Stimulated activated CD4-positive, alpha-beta T cell treated with anti-CD3 and anti-CD28 coated beads, TNF-alpha, amount 100 ng/mL, for 48 hours (primary cell): Measurements from ENCODE around the gene SCUBE1.

Experiments
- DNase-seq, 3 donors: peaks; one replicate each; pipeline ENCODE4 v3.0.0-alpha.2; 2020; ENCODE audit warnings: low read depth in 3 of 3

SCUBE1 gene

DNA sequence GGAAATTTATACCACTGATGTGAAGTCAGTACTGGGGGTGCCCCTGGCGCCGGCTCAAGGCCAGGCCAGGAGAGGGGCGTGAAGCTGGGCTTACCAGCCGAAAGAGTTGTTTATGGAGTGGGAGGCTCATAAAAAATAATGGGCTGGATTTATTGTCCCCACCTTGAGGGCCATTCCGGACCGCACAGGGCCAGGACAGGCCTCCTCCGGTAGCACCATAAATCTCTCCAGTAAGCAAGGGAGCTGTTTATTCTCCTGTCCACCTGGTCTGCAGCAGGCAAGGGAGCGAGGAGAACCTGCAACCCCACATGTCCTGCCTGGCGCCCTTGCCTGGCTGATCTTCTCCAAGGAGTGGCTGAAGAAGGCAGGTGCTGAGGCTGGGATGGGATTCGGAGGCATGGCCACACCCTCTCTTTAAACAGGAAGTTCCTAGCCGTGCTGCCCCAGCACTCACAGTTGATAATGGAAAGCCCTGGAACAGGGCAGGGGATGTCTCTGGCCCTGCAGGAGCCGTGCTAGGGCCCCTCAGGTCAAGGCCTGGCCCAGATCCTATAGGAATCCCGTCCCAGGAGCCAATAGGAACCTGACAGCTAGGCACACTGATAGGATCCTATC is 65.1 kb downstream of the SCUBE1 start:
- no peak for DNase-seq

DNA sequence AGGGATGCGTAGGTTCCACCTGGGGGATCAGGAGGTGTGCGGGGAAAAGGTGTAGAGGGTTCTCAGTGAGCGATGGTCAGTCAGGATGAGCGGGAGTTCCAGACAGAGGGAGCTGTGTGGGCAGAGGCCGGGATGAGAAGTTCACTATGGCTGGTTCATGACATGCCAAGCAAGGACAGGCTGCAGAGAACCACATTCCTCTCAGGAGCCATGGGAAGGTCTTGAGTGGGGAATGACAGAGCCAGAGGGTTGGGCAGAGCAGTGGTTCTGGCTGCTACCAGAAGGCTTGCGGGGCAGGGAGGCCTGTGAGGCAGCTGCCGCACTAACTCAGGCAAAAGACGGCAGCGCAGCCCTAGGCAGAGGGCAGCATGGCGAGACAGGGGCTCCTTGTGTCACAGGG is 66.1 kb downstream of the SCUBE1 start:
- DNase-seq = no peak

DNA sequence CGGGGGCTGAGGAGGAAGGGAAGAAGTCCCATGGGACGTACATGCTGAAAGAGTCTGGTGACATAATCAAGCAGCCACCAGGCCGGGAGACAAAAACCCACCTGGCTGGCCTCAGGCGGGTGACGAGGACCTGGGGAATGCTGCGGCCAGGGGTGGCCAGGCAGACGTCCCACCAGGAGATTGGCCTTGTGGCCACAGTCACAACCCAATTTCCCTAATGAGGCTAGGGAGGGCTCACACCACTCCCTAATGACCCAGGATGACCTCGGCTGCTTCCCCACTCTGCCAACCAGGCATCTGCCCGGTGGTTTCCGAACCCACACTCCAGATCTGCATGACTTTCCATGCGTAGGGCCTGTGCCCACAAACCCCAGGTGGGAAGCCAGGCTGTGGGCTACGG is 66.9 kb downstream of the SCUBE1 start:
- DNase-seq = no peak

- DNase-seq = no peak
Observed at GRCh38 chr22:43275545-43276317, 67.4 kb downstream of the SCUBE1 start.

GRCh38 chr22:43274595-43275240 is 68.5 kb downstream of the SCUBE1 start:
- no peak for DNase-seq

DNA sequence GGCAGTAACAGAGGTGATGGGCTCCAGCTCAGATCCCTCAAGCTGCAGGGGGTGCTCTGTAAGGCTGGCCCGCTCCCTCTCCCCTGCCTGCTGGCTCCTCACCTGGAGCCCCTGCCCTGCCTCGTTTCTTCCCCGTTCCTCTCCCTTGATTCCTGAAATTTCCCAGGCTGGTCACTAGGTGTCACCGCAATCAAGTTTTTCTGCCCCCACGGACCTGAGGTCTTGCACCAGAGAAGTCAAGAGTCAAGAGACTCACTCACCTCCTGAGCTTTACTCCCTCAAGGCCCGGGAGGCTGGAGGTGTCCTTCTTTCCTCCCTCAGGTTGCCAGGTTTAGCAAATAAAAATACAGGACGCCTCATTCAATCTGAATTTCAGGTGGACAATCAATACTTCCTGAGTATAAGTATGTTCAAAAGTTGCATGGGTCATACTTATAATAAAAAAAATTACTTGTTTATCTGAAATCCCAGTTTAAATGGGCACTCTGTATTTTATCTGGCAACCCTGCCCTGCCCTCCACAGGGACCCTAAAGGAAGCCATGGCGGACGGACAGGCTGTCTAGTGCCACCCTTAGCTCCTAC is 69.2 kb downstream of the SCUBE1 start:
- DNase-seq = peak in 2 of 3 donors; percentile 14 to 24

DNA sequence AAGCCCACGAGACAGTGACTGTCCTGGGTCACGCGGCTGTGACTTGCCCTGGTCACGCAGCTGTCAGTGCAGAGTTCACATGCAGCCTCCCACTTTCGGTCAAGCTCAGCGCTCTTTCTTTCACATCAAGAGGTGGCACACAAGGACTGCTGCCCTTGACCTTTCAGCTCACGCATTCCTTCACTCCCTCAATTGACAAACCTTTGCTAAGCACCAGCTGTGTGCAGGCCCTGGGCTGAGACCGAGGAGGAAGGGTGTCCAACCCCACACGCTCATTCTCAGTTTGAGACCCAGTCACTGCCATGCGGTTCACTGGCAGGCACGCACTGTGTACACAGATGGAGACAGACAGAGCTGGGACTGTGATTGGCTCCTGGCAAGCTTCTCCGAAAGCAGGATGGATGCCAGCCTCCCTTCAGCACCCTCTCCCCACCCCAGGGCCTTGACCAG is 70.3 kb downstream of the SCUBE1 start:
- DNase-seq = no peak

- no peak for DNase-seq
Observed at GRCh38 chr22:43272301-43272700, 70.9 kb downstream of the SCUBE1 start.

DNA sequence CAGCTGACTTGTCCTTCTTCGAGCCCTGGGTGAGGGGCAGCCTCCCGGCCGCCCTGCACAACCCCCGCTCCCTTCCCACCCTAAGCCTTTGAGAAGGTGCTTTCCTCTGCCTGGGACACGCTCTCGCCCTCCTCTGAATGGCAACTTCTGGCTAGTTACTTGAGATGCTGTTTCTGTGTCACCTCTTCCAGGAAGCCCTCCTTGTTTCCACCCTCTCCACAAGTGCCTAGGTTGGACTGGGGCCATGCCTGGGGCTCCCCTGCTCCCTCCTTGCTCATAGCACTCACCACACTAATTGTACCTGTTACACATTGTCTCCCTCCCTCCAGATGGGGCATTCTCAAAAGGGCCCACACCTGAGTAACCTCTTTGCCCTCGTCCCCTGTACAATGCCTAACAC is 72.2 kb downstream of the SCUBE1 start:
- no peak for DNase-seq

DNA sequence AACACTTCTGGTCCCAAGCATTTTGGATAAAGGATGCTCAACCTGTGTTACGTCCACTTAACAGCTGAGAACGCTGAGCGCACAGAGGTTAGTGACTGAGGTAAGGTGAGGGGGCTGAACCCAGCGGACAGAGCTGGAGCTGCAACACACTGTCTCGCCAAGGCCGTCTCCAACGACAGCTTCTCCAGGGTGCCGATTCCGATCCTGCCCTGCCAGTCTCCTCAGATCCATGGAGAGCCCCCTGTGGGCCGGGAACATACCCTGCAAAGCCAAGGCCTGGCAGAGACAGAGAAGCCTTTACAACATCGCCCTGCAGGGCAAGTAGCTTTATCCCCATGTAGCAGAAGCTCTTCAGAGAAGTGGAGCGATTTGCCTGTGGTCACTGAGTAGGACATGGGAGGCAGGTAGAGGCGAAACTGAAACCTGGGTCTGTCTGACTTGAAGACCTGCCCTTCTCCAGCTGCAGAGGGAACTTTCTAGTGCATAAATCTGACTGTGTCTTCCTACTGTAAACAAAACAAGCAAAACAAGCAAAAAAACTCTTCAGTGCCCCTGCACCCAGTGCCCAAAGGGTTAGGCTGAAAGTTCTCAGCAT is 72.8 kb downstream of the SCUBE1 start:
- DNase-seq = no peak

- DNase-seq = no peak
Observed at GRCh38 chr22:43269646-43270045, 73.5 kb downstream of the SCUBE1 start.

GRCh38 chr22:43269246-43269645 is 73.9 kb downstream of the SCUBE1 start:
- DNase-seq = no peak

DNA sequence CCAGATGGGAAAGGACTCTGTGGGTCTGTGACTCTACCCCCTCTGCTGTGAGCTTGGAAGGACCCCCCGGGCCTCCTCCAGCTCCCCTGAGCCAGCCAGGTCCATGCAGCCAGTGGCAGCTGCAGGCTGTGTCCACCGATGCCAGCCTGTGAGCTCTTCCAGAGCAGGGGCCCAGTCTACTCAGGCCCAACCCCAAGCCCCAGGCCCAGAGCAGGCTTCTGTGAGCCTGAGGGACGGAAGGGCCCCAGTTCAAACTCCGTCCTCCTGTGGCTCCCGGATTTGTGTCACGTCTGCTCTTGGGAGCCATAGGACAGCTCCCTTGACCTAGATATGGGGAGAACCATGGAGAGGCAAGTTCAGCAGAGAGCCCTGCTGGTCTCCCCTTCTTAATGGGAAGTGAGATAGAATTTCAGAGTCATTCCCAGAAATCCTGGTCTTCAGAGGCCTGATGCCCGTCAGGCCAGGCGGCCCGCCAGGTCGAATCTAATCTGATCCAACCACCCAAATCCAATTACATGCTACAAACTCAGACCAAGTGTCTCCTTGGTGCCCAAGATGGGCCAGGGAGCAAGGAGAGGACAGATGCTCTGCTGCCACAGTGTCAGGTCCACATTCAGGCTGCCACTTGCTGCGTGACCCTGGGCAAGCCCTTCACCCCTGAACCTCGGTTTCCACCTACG is 75.1 kb downstream of the SCUBE1 start:
- no peak for DNase-seq

GRCh38 chr22:43267332-43267980 is 75.7 kb downstream of the SCUBE1 start:
- DNase-seq = no peak

- no peak for DNase-seq
Observed at GRCh38 chr22:43266076-43266475, 77.1 kb downstream of the SCUBE1 start.

DNA sequence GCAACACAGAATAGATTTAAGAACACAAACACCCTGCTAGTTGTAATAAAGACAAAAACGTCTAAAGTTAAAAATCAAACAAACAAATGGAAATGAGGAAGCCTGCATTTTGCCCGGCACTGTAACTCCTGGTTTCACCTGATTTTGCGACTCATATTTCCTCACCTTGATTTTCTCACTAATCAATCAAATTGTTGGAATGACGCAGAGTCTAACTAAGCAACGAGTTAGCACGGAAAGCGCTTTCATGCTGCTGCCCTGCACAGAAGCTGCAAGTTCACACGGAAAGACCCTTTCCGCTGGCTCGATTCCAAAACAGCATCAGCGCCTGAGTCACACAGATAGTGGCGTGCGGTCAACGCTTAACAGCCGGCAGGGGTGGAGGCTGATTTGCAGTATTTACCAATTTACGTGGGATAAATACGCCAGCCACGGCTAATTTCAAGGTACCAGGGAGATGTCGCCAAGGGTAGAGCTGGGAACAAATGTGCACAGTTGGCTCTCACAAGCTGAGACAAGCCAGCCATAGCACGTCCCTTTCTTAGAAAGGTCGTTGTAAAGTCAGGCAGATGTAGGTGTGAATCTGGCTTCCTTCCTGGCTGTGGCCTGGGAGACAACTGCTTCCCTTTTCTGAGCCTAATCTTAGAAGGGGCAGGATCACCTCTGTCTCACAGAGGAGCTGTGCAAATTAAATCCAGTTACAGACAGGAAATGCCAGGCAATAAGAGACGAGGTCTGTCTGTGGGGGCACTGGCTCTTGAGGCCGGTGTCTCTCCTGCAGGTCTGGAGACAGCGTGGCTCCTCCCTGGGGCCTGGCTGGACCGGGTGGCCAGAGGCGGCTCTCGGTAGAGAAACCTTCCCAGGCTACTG is 79.3 kb downstream of the SCUBE1 start:
- DNase-seq = peak; percentile 52 to 79 (median 63)

DNA sequence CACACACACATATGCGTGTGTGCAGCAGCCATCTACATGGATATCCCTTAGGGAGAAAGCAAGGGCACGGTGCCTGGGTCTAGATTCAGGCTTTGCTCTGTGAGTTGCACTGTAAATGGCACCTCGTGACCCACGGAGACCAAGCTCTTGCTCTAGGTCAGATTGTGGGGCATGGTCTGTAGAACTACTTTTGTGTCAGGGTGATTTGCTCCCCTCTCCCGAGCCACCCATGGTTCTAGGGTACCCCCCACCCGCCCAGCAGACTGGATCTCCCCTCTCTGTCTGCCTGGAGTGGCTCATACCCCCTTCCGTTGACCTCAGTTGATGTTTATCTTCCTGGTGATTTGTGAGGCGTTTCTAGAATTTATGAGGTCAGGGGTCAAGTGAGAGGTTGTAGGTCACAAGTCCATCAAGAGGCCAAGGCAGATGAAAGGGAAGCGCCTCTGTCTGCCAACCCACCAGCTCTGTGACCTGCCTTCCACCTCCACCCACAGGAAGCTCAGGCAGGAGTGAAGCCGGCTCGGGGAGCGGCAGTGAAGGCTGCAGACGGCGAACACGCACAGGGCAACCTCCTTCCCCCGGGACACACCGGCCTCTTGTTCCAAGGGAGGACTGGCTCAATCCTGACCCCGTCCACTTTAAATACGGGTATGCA is 80.1 kb downstream of the SCUBE1 start:
- peak in 1 of 3 donors; percentile 10 for DNase-seq

DNA sequence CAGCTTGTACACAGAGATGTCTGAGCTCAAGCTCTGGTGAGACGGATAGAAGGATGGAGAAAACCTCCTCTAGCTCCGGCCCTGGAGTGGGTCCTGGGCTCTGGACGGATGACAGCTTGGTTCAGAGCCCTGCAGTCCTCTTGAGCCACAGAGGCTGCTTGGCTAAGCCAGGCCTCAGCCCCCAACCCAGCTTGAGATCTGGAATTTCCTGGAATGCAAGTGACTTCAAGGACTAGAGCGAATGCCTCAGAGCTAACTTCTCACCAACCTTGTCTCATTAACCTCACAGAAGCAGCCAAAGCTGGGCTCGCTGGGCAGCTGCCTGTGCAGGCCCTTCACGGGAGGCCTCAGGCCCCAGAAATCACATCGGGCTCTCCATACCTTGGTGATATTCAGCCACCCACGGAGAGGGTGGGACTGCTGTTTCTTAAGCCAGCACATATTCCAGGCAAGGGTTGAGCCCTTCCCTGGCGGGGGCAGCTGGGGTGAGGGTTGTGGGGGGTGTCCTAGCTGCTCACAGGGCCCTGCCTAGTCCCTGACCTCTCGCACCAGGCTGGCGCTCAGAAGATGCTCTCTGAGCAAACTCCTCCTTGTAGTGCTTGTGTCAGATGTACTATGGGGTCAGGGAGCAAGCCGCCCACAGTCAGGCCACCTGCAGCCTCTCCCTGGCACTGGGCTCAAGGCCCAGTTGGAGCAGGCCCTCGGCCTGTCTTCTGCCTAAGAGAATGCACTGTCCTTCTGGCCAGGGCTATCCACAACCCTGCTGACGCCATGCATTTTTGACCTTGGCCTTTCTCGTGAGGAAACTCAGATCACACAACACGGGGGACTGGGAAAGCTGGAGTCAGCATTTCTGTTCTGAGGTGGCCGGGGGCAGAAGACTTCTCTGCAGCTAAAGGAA is 82.6 kb downstream of the SCUBE1 start:
- DNase-seq = no peak
